GM18868 (cell line): ENCODE measurements around the gene SLC6A18.

Experiments used
- ATAC-seq: cut with Tn5 transposase; IDR thresholded peaks from one replicate; pipeline ENCODE4 v1.9.1; 2021; ENCODE audit warnings: mild to moderate bottlenecking, moderate library complexity; ENCODE audit not compliant: unreplicated experiment

The SLC6A18 gene

GRCh38 chr5:1225081-1225480 lies at the start of gene SLC6A18:
TSS of gene SLC6A18 (plus strand) at chr5:1225381. CDS start at chr5:1225478, 97 bp downstream.
- no peak for ATAC-seq

GRCh38 chr5:1175801-1176472 lies 49.2 kb upstream of the SLC6A18 start:
- ATAC-seq = no peak

- no peak for ATAC-seq
Measured at GRCh38 chr5:1176473-1177391, 48.4 kb upstream of the SLC6A18 start.

- no peak for ATAC-seq
Measured at GRCh38 chr5:1177826-1178528, 47.2 kb upstream of the SLC6A18 start.

GRCh38 chr5:1178529-1179382 lies 46.4 kb upstream of the SLC6A18 start:
- no peak for ATAC-seq

- no peak for ATAC-seq
Measured at GRCh38 chr5:1179383-1179715, 45.8 kb upstream of the SLC6A18 start.

- no peak for ATAC-seq
Measured at GRCh38 chr5:1180096-1180495, 45.1 kb upstream of the SLC6A18 start.

GRCh38 chr5:1180841-1181271 lies 44.3 kb upstream of the SLC6A18 start:
- no peak for ATAC-seq

- no peak for ATAC-seq
Measured at GRCh38 chr5:1181451-1182359, 43.5 kb upstream of the SLC6A18 start.

- no peak for ATAC-seq
Measured at GRCh38 chr5:1182360-1182632, 42.9 kb upstream of the SLC6A18 start.

GRCh38 chr5:1182633-1183423 lies 42.4 kb upstream of the SLC6A18 start:
- ATAC-seq = no peak

GRCh38 chr5:1183424-1184162 lies 41.6 kb upstream of the SLC6A18 start:
- no peak for ATAC-seq

- no peak for ATAC-seq
Measured at GRCh38 chr5:1184163-1184470, 41.1 kb upstream of the SLC6A18 start.

- no peak for ATAC-seq
Measured at GRCh38 chr5:1184481-1184880, 40.7 kb upstream of the SLC6A18 start.

- ATAC-seq = no peak
Measured at GRCh38 chr5:1185038-1185627, 40.0 kb upstream of the SLC6A18 start.

- ATAC-seq = no peak
Measured at GRCh38 chr5:1185629-1186350, 39.4 kb upstream of the SLC6A18 start.
